Right atrium auricular region (tissue), 2 donors: ENCODE measurements around the gene MMUT. TPM values are rescaled to one million over a fixed set of nuclear protein-coding genes. Genes with fewer than 3 reads are reported as not detected.

Experiments
- DNase-seq: peaks from one replicate; pipeline ENCODE4 v3.0.0-alpha.2; 2019; ENCODE audit warnings: low spot score
- H3K27ac ChIP-seq, 2 donors: fragments of 200-600 bp; sonication (generic); 1 replicate in 1 of 2; 2 replicates in 1 of 2; pipeline ENCODE4 v1.5.1; 2016 to 2019
- H3K27me3 ChIP-seq, 2 donors: fragments of 200-600 bp; sonication (generic); one replicate each; pipeline versions ENCODE4 v1.5.1 to v1.6.0; 2017 to 2019
- H3K36me3 ChIP-seq: fragments of 200-600 bp; sonication (generic); one replicate; pipeline ENCODE4 v1.5.1; 2016
- H3K4me1 ChIP-seq, 2 donors: fragments of 200-600 bp; sonication (generic); one replicate each; pipeline versions ENCODE4 v1.5.1 to v1.6.0; 2017 to 2019
- H3K4me3 ChIP-seq, 2 donors: fragments of 200-600 bp; sonication (generic); 1 replicate in 1 of 2; 2 replicates in 1 of 2; pipeline ENCODE4 v1.5.1; 2017 to 2019; ENCODE audit warnings: mild to moderate bottlenecking in 1 of 2, moderate library complexity in 1 of 2
- H3K9me3 ChIP-seq, 2 donors: fragments of 200-600 bp; sonication (generic); one replicate each; pipeline ENCODE4 v1.5.1; 2019
- total RNA-seq, 2 donors: library from RNA; depleted of rRNA; stranded (reverse); fragments of >200 nt; gene quantifications; one replicate each; pipeline ENCODE4 v1.1.0, GENCODE V29; 2016
- TF ChIP-seq, protein P1 (sequence below), 2 donors: fragments of 200-600 bp; sonication (generic); IDR thresholded peaks; one replicate each; pipeline ENCODE4 v1.5.1; 2019; ENCODE audit warnings: antibody characterized with exemption in 2 of 2

MMUT gene
- 10 to 100 TPM; 11.9 to 20.1 TPM for total RNA-seq

- no peaks in the 10 kb centered on the region for H3K9me3 ChIP-seq
- H3K4me1 ChIP-seq, result peaks cover 0 to 25% of the 10 kb centered on the region in 2 donors
- H3K36me3 ChIP-seq, result no peaks in the 10 kb centered on the region
- H3K27ac ChIP-seq, result peak within 1 kb of the TSS; percentile 77 to 88
- TF ChIP-seq, protein P1, sequence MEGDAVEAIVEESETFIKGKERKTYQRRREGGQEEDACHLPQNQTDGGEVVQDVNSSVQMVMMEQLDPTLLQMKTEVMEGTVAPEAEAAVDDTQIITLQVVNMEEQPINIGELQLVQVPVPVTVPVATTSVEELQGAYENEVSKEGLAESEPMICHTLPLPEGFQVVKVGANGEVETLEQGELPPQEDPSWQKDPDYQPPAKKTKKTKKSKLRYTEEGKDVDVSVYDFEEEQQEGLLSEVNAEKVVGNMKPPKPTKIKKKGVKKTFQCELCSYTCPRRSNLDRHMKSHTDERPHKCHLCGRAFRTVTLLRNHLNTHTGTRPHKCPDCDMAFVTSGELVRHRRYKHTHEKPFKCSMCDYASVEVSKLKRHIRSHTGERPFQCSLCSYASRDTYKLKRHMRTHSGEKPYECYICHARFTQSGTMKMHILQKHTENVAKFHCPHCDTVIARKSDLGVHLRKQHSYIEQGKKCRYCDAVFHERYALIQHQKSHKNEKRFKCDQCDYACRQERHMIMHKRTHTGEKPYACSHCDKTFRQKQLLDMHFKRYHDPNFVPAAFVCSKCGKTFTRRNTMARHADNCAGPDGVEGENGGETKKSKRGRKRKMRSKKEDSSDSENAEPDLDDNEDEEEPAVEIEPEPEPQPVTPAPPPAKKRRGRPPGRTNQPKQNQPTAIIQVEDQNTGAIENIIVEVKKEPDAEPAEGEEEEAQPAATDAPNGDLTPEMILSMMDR (IDR thresholded peaks at IDR 0.05), result no peak
- DNase-seq, result peak; percentile 97
- H3K4me3 ChIP-seq, result peak within 1 kb of the TSS; percentile 67 to 73
- no peaks in the 10 kb centered on the region for H3K27me3 ChIP-seq
These were observed at the start of gene MMUT, which contains the start of gene CENPQ for GRCh38 chr6:49462927-49463611. Gene MMUT, minus strand, starts transcription at chr6:49463253. Its CDS starts 3,787 bp downstream, at chr6:49459466. Gene CENPQ, plus strand, starts transcription at chr6:49463370. Its CDS starts 6,807 bp downstream, at chr6:49470177.

DNA sequence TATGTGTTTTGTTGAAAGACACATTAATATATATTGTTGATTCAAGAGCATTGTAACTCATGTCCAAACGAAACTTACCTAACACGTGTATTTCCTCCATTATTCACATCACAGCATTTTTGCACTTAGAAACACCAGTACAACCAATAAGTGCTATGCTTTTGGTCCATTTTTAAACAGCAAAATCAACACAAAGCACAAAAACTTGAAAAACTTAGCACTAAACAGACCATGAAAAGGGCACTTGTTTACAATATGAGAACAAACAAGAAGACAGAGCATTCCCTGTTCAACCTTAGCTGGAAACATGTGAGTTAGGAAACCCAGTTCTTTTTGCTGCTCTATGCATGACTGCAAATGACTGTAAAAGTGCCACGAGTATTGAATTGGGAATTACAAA, 46.3 kb upstream of the MMUT start:
- Histone ChIP-seq H3K27me3 (no peaks in the 10 kb centered on the region), H3K4me3 (no peak overlapping the region), H3K27ac (no peak overlapping the region), H3K9me3 (no peaks in the 10 kb centered on the region), H3K36me3 (no peaks in the 10 kb centered on the region), H3K4me1 (no peaks in the 10 kb centered on the region)
- DNase-seq, result no peak
- TF ChIP-seq, protein P1 (IDR thresholded peaks at IDR 0.05), result no peak

DNA sequence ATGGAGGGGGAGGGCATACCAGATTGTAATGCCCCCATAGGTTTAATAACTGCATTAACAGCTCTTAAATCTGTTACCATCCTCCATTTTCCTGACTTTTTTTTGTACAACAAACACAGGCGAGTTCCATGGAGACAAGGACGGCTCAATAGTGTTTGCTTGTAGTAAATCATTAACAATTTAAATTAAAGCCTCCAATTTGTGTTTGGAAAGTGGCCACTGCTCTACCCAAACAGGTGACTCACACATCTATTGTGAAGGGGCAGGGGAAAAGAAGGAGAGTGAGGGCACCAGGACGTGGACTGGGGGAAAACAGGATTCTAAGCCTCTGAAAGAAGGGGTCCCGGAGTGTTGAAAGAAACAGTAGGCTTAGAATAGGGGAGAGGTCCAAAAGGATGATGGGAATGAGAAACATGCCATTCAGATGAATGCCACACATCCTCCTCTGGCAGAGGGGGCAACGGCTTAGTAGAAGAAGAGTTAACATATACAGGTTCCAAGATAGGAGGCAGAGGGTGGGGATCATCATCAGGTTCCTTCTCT, 43.6 kb upstream of the MMUT start:
- H3K4me3 ChIP-seq, result no peak overlapping the region
- TF ChIP-seq, protein P1 (IDR thresholded peaks at IDR 0.05), result no peak
- no peak overlapping the region for H3K27ac ChIP-seq
- no peak for DNase-seq
- no peaks in the 10 kb centered on the region for H3K9me3 ChIP-seq
- no peaks in the 10 kb centered on the region for H3K27me3 ChIP-seq
- no peaks in the 10 kb centered on the region for H3K36me3 ChIP-seq
- no peaks in the 10 kb centered on the region for H3K4me1 ChIP-seq

DNA sequence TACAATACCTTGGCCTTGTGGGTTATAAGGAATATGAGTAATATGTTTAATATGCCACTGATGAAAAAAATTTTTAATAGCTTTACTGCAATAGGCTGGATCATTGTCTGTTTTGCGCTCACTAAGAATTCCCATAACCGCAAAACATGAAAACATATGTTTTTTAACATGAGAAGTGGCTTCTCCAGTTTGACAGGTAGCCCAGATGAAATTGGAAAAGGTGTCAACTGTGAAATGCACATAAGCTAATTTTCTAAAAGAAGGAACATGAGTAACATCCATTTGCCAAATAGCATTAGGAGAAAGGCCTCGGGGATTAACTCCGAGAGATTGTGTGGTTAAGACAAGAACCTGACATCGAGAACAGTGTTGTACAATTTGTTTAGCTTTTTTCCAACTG, 41.6 kb upstream of the MMUT start:
- DNase-seq, result no peak
- no peaks in the 10 kb centered on the region for H3K9me3 ChIP-seq
- no peaks in the 10 kb centered on the region for H3K4me1 ChIP-seq
- H3K4me3 ChIP-seq, result no peak overlapping the region
- no peaks in the 10 kb centered on the region for H3K36me3 ChIP-seq
- no peak overlapping the region for H3K27ac ChIP-seq
- no peaks in the 10 kb centered on the region for H3K27me3 ChIP-seq
- TF ChIP-seq, protein P1 (IDR thresholded peaks at IDR 0.05), result no peak

GRCh38 chr6:49499623-49500022, 36.6 kb upstream of the MMUT start, which contains the start of gene GLYATL3:
Gene GLYATL3, plus strand, starts transcription at chr6:49499923. Its CDS starts 12,068 bp downstream, at chr6:49511991.
- H3K9me3 ChIP-seq, result no peaks in the 10 kb centered on the region
- no peaks in the 10 kb centered on the region for H3K27me3 ChIP-seq
- no peak within 1 kb of the TSS for H3K4me3 ChIP-seq
- H3K4me1 ChIP-seq, result no peaks in the 10 kb centered on the region
- no peak within 1 kb of the TSS for H3K27ac ChIP-seq
- TF ChIP-seq, protein P1 (IDR thresholded peaks at IDR 0.05), result no peak
- no peak for DNase-seq
- H3K36me3 ChIP-seq, result no peaks in the 10 kb centered on the region
